Retinal pigment epithelial cell (primary cell): Measurements from ENCODE around the gene HTR2A.

ENCODE experiments used
- DNase-seq: peaks from one replicate; pipeline ENCODE4 v3.0.0-alpha.2; 2010; ENCODE audit warnings: low read depth
- H3K4me3 ChIP-seq: 2 replicates; pipeline ENCODE4 v1.5.1; 2011; ENCODE audit warnings: mild to moderate bottlenecking, low read length, control low read depth, moderate library complexity
- CTCF ChIP-seq: conservative IDR thresholded peaks from 2 replicates; pipeline ENCODE4 v1.5.1; 2011; ENCODE audit warnings: low read depth, low read length, control low read depth, inconsistent platforms

Gene HTR2A

GRCh38 chr13:46896341-46897137 is at the start of gene HTR2A:
TSS of gene HTR2A (minus strand) at chr13:46897053. CDS start at chr13:46895906, 1,147 bp downstream.
- peak; percentile 73 for DNase-seq
- peak within 1 kb of the TSS; percentile 41 for H3K4me3 ChIP-seq

DNA sequence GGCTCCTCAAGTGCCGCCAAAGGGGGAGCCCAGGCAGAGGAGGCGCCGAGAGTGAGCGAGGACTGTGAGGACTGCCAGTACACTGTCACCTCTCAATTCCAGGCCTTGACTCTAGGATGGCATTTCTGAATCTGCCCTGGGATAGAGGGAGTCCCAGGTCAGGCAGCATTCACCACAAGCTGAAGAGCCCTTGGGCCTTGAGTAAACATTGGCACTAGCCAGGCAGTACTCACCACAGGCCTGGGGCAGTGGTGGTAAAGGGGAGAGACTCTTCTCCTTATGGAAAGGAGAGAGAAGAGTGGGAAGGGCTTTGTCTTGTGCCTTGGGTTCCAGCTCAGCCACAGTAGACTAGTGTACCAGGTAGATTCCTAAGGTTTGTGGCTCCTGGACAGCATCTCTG is 39.7 kb upstream of the HTR2A start:
- no peak for DNase-seq
- TF ChIP-seq CTCF: no peak
- H3K4me3 ChIP-seq: no peak overlapping the region

More at GRCh38 chr13:46896341-46897137, at the start of gene HTR2A:
- no peak for TF ChIP-seq CTCF

GRCh38 chr13:46934749-46935148 is 37.9 kb upstream of the HTR2A start:
- no peak for TF ChIP-seq CTCF
- no peak for DNase-seq
- no peak overlapping the region for H3K4me3 ChIP-seq

GRCh38 chr13:46926916-46927590 is 30.2 kb upstream of the HTR2A start:
- H3K4me3 ChIP-seq: no peak overlapping the region
- no peak for DNase-seq
- no peak for TF ChIP-seq CTCF

DNA sequence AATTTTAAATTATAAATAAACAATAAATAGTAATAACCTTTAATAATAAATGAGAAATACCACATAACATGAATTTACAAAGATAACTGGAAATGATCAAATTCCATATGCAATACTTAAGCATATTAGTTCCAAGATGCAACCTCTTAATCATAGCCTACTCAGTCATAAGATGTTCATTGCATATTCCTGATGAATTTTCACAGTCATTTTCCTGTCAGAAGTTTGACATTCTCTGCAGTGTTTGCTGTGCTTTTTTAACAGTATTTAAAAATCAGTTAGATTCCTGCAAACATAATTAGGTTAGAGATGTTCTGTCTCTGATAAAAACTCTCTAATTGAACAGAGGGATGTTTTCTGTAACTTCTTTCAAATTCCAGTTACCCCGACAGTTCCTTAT is 28.6 kb upstream of the HTR2A start:
- no peak overlapping the region for H3K4me3 ChIP-seq
- no peak for TF ChIP-seq CTCF
- no peak for DNase-seq

- TF ChIP-seq CTCF: no peak
- peak; percentile 96 for DNase-seq
Measured at GRCh38 chr13:46914341-46914740, 17.5 kb upstream of the HTR2A start.

DNA sequence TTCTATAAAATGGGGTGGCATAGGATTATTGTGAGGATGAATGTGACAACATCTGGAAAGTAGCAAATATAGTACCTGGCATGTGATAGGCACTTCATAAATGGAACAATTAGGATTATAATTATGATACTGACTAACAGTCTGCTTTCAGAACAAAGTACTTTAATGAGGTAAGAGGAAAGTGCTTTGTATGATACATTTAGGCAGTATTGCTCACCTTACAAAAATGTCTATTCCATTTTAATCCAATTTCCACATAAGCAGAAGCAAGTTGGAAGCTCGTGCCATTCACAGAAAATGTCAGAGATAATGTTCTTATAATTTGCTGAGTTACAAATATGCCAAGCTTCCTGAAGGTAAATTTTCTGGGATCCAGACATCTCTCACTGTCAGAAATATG is 16.9 kb upstream of the HTR2A start:
- DNase-seq: peak; percentile 69
- no peak overlapping the region for H3K4me3 ChIP-seq
- no peak for TF ChIP-seq CTCF

More at GRCh38 chr13:46914341-46914740, 17.5 kb upstream of the HTR2A start:
- no peak overlapping the region for H3K4me3 ChIP-seq
